Osteoblast (primary cell): ENCODE data around the gene ARPC1B. TPM values are rescaled to one million over a fixed set of nuclear protein-coding genes. Genes with fewer than 3 reads are reported as not detected.

Experiments
- DNase-seq: peaks from one replicate; pipeline ENCODE4 v3.0.0; 2011; ENCODE audit warnings: low spot score, mixed read lengths; ENCODE audit not compliant: insufficient read length; ENCODE audit errors: missing footprints
- H2AFZ ChIP-seq: 2 replicates; pipeline ENCODE4 v1.6.0; 2011; ENCODE audit warnings: mild to moderate bottlenecking, low read length
- H3K27ac ChIP-seq: 2 replicates; pipeline ENCODE4 v1.5.1; 2011; ENCODE audit warnings: mild to moderate bottlenecking, low read depth, low read length, moderate library complexity
- H3K27me3 ChIP-seq: 2 replicates; pipeline ENCODE4 v1.6.0; 2012; ENCODE audit warnings: mild to moderate bottlenecking, control low read depth, inconsistent platforms, low read length, moderate library complexity; ENCODE audit not compliant: insufficient read depth
- H3K36me3 ChIP-seq: 2 replicates; pipeline ENCODE4 v1.5.1; 2011; ENCODE audit warnings: mild to moderate bottlenecking, low read length, control low read depth, moderate library complexity; ENCODE audit not compliant: insufficient read depth
- H3K4me1 ChIP-seq: 2 replicates; pipeline ENCODE4 v1.5.1; 2011; ENCODE audit warnings: mild to moderate bottlenecking, low read length, control low read depth, moderate library complexity; ENCODE audit not compliant: insufficient read depth
- H3K4me2 ChIP-seq: 2 replicates; pipeline ENCODE4 v1.6.0; 2011; ENCODE audit warnings: mild to moderate bottlenecking, low read length; ENCODE audit not compliant: insufficient read depth
- H3K4me3 ChIP-seq: fragments of 200-600 bp; sonication (generic); 3 replicates; pipeline ENCODE4 v1.5.1; 2012; ENCODE audit warnings: mild to moderate bottlenecking, low read length, inconsistent platforms; ENCODE audit not compliant: insufficient read depth
- H3K79me2 ChIP-seq: 2 replicates; pipeline ENCODE4 v1.6.0; 2012; ENCODE audit warnings: mild to moderate bottlenecking, low read length, control low read depth, inconsistent platforms; ENCODE audit not compliant: insufficient read depth
- H3K9me3 ChIP-seq: 2 replicates; pipeline ENCODE4 v1.5.1; 2011; ENCODE audit warnings: low read depth, low read length, control low read depth
- H4K20me1 ChIP-seq: 2 replicates; pipeline ENCODE4 v1.6.0; 2012; ENCODE audit warnings: mild to moderate bottlenecking, low read length, control low read depth; ENCODE audit not compliant: insufficient read depth
- total RNA-seq: library from RNA; depleted of rRNA; stranded (reverse); fragments of >200 nt; gene quantifications from 2 replicates; pipeline ENCODE4 v1.2.3, GENCODE V29; 2012
- TF ChIP-seq, protein P1 (sequence below): IDR thresholded peaks from 2 replicates; pipeline ENCODE4 v1.5.1; 2011; ENCODE audit warnings: mild to moderate bottlenecking, low read depth, low read length, moderate library complexity; ENCODE audit errors: extremely low read depth

ARPC1B gene
- 248 and 273 TPM in 2 replicates for total RNA-seq

DNA sequence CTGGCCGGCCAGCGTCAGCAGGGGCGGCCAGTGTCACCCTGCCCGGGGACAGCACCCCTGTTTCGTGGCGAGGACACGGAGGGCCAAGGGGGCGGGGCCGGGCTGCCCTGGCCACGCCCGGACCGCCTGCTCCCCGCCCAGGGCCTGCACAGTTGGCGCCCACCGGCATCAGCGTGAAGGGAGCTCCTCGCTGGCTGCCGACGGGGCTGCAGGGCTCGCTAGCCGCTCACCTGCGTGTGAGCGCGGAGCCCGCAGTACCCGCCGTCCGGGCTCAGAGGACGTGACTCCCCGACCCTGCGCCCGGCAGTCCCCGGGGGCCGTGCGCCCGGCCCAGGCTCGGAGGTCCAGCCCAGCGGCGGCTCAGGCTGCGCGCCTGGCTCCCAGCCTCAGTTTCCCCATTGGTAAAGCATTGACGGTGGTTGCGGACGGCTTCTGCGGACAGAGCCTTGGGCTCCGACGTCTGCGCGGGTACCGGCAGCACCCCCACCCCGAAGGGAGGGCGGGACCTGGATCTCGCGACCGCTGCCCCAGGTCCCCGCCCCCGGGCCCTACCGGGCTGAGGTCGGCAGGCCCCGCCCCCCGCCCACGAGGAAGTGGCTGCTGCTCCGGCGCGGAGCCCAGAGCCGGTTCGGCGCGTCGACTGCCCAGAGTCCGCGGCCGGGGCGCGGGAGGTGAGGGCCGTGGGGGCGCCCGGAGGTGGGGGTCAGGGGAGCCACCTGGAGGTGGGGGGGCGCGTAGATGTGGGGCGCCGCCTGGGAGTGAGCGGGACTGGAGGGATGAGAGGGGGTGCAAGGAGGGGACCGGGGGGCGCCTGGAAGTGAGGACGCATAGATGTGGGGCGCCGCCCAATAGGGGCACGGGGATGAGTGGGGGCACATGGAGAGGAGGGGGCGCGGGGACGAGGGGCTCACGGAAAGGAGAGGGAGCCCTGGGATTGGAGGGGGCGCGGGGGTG is at the start of gene ARPC1B:
ARPC1B (plus strand) TSS at position 620 of the 954 bp plus-strand sequence. CDS start 10,985 bp downstream, outside the sequence.
- Histone ChIP-seq H3K9me3 (no peaks in the 10 kb centered on the region), H3K4me3 (peak within 1 kb of the TSS; percentile 76), H4K20me1 (peaks cover 14% of the 10 kb centered on the region), H3K27ac (peak within 1 kb of the TSS; percentile 37), H3K27me3 (no peaks in the 10 kb centered on the region), H3K36me3 (peaks cover 6% of the 10 kb centered on the region), H3K79me2 (peaks cover 32% of the 10 kb centered on the region), H3K4me1 (peaks cover 18% of the 10 kb centered on the region), H2AFZ (peak within 1 kb of the TSS; percentile 70), H3K4me2 (peak within 1 kb of the TSS; percentile 86)
- DNase-seq: peak; percentile 99
- TF ChIP-seq, protein P1, sequence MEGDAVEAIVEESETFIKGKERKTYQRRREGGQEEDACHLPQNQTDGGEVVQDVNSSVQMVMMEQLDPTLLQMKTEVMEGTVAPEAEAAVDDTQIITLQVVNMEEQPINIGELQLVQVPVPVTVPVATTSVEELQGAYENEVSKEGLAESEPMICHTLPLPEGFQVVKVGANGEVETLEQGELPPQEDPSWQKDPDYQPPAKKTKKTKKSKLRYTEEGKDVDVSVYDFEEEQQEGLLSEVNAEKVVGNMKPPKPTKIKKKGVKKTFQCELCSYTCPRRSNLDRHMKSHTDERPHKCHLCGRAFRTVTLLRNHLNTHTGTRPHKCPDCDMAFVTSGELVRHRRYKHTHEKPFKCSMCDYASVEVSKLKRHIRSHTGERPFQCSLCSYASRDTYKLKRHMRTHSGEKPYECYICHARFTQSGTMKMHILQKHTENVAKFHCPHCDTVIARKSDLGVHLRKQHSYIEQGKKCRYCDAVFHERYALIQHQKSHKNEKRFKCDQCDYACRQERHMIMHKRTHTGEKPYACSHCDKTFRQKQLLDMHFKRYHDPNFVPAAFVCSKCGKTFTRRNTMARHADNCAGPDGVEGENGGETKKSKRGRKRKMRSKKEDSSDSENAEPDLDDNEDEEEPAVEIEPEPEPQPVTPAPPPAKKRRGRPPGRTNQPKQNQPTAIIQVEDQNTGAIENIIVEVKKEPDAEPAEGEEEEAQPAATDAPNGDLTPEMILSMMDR: no peak

DNA sequence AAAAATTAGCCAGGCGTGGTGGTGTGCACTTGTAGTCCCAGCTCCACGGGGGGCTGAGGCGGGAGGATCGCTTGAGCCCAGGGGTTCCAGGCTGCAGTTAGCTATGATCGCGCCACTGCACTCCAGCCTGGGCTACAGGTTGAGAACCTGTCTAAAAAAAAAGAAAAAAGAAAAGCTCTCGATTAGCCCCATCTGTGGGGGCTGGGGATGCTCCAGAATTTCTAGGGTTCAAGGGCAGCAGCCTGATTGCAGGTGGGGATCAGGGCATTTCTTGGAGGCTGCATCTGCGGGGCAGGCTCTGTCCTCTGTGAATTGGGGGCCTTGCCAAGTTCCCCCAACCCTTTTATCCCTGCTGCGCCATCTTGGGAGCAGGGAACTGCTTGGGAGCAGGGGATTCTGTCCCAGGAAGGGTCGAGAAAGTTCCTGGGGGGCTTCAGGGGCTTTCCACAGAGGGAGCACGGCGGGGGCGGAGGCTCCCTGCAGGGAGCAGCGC is 49.5 kb upstream of the ARPC1B start:
- H4K20me1 ChIP-seq: peaks cover 17% of the 10 kb centered on the region
- peaks cover 4% of the 10 kb centered on the region for H3K36me3 ChIP-seq
- TF ChIP-seq, protein P1: no peak
- no peaks in the 10 kb centered on the region for H3K27me3 ChIP-seq
- peak overlapping the region; percentile 95 for H2AFZ ChIP-seq
- H3K4me3 ChIP-seq: peak overlapping the region; percentile 87
- peak overlapping the region; percentile 79 for H3K27ac ChIP-seq
- H3K4me2 ChIP-seq: peak overlapping the region; percentile 93
- H3K9me3 ChIP-seq: no peaks in the 10 kb centered on the region
- peak; percentile 27 for DNase-seq
- H3K79me2 ChIP-seq: peaks cover 50% of the 10 kb centered on the region
- H3K4me1 ChIP-seq: peaks cover 20% of the 10 kb centered on the region

GRCh38 chr7:99325592-99326407 is 48.7 kb upstream of the ARPC1B start, which contains the start of gene ARPC1A:
Gene ARPC1A, plus strand, starts transcription at chr7:99325898. Its CDS starts 7,456 bp downstream, at chr7:99333354.
- no peaks in the 10 kb centered on the region for H3K27me3 ChIP-seq
- H3K4me1 ChIP-seq: peaks cover 28% of the 10 kb centered on the region
- H3K36me3 ChIP-seq: peaks cover 4% of the 10 kb centered on the region
- peak within 1 kb of the TSS; percentile 95 for H2AFZ ChIP-seq
- peak within 1 kb of the TSS; percentile 79 for H3K27ac ChIP-seq
- TF ChIP-seq, protein P1: peak; percentile 33
- peak within 1 kb of the TSS; percentile 93 for H3K4me2 ChIP-seq
- H4K20me1 ChIP-seq: peaks cover 19% of the 10 kb centered on the region
- peak within 1 kb of the TSS; percentile 87 for H3K4me3 ChIP-seq
- peaks cover 52% of the 10 kb centered on the region for H3K79me2 ChIP-seq
- peak; percentile 98 for DNase-seq
- H3K9me3 ChIP-seq: no peaks in the 10 kb centered on the region
